KMS-11 (cell line): Measurements from ENCODE around the gene RS1.

Source experiments
- H2AFZ ChIP-seq: fragments of 200-600 bp; sonication (generic); 2 replicates; pipeline ENCODE4 v1.6.1; 2016; ENCODE audit warnings: antibody characterized with exemption, mixed run types, low read depth
- H3K27ac ChIP-seq: fragments of 200-600 bp; sonication (generic); 2 replicates; pipeline ENCODE4 v1.6.1; 2016; ENCODE audit warnings: mild to moderate bottlenecking, mixed run types
- H3K27me3 ChIP-seq: fragments of 200-600 bp; sonication (generic); 2 replicates; pipeline ENCODE4 v1.6.1; 2017; ENCODE audit warnings: mild to moderate bottlenecking, low read depth, mixed run types, moderate library complexity; ENCODE audit not compliant: insufficient read depth
- H3K36me3 ChIP-seq: fragments of 200-600 bp; sonication (generic); 2 replicates; pipeline ENCODE4 v1.6.1; 2017; ENCODE audit warnings: mild to moderate bottlenecking, mixed run types; ENCODE audit not compliant: insufficient read depth
- H3K4me1 ChIP-seq: fragments of 200-600 bp; sonication (generic); 2 replicates; pipeline ENCODE4 v1.6.1; 2016; ENCODE audit warnings: mild to moderate bottlenecking, low read depth, mixed run types; ENCODE audit not compliant: poor library complexity, severe bottlenecking
- H3K4me2 ChIP-seq: fragments of 200-600 bp; sonication (generic); 2 replicates; pipeline ENCODE4 v1.7.0; 2016; ENCODE audit warnings: mild to moderate bottlenecking, mixed run types
- H3K4me3 ChIP-seq: fragments of 200-600 bp; sonication (generic); IDR thresholded peaks from 2 replicates; pipeline ENCODE4 v1.6.1; 2017; ENCODE audit warnings: low read depth, low read length, mixed read lengths; ENCODE audit not compliant: insufficient read depth
- H3K79me2 ChIP-seq: fragments of 200-600 bp; sonication (generic); 2 replicates; pipeline ENCODE4 v1.6.1; 2016; ENCODE audit warnings: low read depth, mixed run types; ENCODE audit not compliant: insufficient read depth
- H3K9ac ChIP-seq: fragments of 200-600 bp; sonication (generic); 2 replicates; pipeline ENCODE4 v1.6.1; 2016; ENCODE audit warnings: mild to moderate bottlenecking, mixed run types
- H4K20me1 ChIP-seq: fragments of 200-600 bp; sonication (generic); 2 replicates; pipeline ENCODE4 v1.6.1; 2016; ENCODE audit warnings: mild to moderate bottlenecking, mixed run types; ENCODE audit not compliant: insufficient read depth
- CTCF ChIP-seq: fragments of 200-600 bp; sonication (generic); conservative IDR thresholded peaks from 2 replicates; pipeline ENCODE4 v1.6.1; 2017; ENCODE audit warnings: low read depth, mild to moderate bottlenecking, antibody characterized with exemption, low read length, moderate library complexity, mixed read lengths

RS1 gene

GRCh38 chrX:18682979-18683387, 11.1 kb upstream of the RS1 start:
- H3K4me1 ChIP-seq: no peaks in the 10 kb centered on the region
- H3K79me2 ChIP-seq: no peaks in the 10 kb centered on the region
- no peaks in the 10 kb centered on the region for H3K36me3 ChIP-seq
- no peak overlapping the region for H3K9ac ChIP-seq
- H3K27me3 ChIP-seq: no peaks in the 10 kb centered on the region
- H3K4me3 ChIP-seq: no peak overlapping the region
- H3K27ac ChIP-seq: no peak overlapping the region
- H4K20me1 ChIP-seq: no peaks in the 10 kb centered on the region
- TF ChIP-seq CTCF: no peak
- no peak overlapping the region for H3K4me2 ChIP-seq
- no peak overlapping the region for H2AFZ ChIP-seq

DNA sequence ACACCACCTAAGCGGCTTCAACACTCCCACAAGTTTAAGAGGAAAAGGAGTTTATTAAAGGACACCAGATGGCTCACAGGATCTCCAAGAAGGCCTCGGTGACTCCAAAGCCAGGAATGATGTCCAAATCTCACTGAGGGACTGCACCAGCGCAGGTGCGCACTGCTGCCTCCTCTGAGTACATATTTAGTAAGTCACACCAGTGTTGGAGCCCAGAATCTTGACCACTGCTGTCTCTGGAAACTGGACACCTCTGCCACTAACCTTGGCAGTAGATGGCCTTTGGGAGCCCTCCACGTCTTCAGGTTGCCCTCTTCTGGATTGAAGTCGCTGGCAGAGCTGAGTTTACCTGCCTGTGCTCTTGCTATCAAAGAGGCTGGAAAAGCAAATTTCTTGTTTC, 10.1 kb upstream of the RS1 start:
- H3K4me2 ChIP-seq: no peak overlapping the region
- H4K20me1 ChIP-seq: no peaks in the 10 kb centered on the region
- H3K9ac ChIP-seq: no peak overlapping the region
- H3K4me3 ChIP-seq: no peak overlapping the region
- H3K27me3 ChIP-seq: no peaks in the 10 kb centered on the region
- H2AFZ ChIP-seq: no peak overlapping the region
- no peak overlapping the region for H3K27ac ChIP-seq
- H3K79me2 ChIP-seq: no peaks in the 10 kb centered on the region
- H3K4me1 ChIP-seq: no peaks in the 10 kb centered on the region
- no peaks in the 10 kb centered on the region for H3K36me3 ChIP-seq
- no peak for TF ChIP-seq CTCF

GRCh38 chrX:18677161-18677869, 5.4 kb upstream of the RS1 start:
- Histone ChIP-seq H3K79me2 (no peaks in the 10 kb centered on the region), H3K27me3 (no peaks in the 10 kb centered on the region), H4K20me1 (no peaks in the 10 kb centered on the region), H3K9ac (no peak overlapping the region), H3K4me3 (no peak overlapping the region), H2AFZ (no peak overlapping the region), H3K4me2 (no peak overlapping the region), H3K27ac (no peak overlapping the region), H3K36me3 (no peaks in the 10 kb centered on the region), H3K4me1 (no peaks in the 10 kb centered on the region)
- TF ChIP-seq CTCF: no peak

DNA sequence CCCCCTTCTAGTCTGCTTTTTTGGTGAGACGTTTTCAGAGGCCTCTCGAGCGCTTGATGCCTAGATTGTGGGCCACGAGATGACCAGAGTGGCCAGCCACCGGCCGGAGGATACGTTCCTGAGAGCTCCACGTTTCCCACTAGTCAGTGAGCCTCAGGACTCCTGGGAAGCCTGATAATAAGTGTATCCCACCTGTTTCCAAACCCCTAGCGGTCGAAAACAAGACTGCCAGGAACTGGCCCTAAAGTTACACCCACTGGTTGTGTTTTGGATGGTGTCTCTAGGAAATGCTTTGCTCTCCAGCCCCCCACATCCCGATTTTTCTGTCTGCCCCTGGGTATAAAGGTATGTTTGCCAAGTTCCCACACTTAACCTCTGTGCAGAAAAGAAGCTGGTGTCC, 4.6 kb upstream of the RS1 start:
- Histone ChIP-seq H3K27ac (no peak overlapping the region), H3K79me2 (no peaks in the 10 kb centered on the region), H3K4me3 (no peak overlapping the region), H3K36me3 (no peaks in the 10 kb centered on the region), H4K20me1 (no peaks in the 10 kb centered on the region), H3K9ac (no peak overlapping the region), H2AFZ (no peak overlapping the region), H3K4me1 (no peaks in the 10 kb centered on the region), H3K27me3 (no peaks in the 10 kb centered on the region), H3K4me2 (no peak overlapping the region)
- TF ChIP-seq CTCF: no peak
